GM12872 (cell line): ENCODE measurements around the gene STT3B.

Experiments
- TF ChIP-seq, protein P1 (sequence below): IDR thresholded peaks from 3 replicates; pipeline ENCODE4 v1.5.1; 2011; ENCODE audit warnings: low read depth, mild to moderate bottlenecking, low read length, moderate library complexity; ENCODE audit not compliant: insufficient read depth

The STT3B gene

DNA sequence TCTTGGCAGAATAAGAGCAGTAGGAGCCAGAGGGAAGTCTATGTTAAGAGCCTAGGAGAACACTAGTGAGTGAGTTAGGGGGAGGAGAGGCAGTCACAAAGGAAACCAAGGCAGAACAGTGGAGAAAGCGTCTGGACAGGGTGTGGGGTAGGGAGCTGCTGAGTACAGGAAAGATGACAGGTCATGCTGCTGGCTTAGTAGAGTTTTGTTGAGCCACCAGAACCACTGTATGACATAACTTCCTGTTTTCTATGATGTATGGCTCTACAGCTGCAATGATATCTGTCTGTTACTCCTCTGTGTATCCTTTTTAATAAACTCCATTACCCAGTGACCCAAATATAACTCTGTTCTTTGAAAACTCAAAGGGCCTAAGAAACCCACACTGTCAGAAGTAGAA lies 10.6 kb upstream of the STT3B start:
- TF ChIP-seq, protein P1, sequence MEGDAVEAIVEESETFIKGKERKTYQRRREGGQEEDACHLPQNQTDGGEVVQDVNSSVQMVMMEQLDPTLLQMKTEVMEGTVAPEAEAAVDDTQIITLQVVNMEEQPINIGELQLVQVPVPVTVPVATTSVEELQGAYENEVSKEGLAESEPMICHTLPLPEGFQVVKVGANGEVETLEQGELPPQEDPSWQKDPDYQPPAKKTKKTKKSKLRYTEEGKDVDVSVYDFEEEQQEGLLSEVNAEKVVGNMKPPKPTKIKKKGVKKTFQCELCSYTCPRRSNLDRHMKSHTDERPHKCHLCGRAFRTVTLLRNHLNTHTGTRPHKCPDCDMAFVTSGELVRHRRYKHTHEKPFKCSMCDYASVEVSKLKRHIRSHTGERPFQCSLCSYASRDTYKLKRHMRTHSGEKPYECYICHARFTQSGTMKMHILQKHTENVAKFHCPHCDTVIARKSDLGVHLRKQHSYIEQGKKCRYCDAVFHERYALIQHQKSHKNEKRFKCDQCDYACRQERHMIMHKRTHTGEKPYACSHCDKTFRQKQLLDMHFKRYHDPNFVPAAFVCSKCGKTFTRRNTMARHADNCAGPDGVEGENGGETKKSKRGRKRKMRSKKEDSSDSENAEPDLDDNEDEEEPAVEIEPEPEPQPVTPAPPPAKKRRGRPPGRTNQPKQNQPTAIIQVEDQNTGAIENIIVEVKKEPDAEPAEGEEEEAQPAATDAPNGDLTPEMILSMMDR, result no peak

DNA sequence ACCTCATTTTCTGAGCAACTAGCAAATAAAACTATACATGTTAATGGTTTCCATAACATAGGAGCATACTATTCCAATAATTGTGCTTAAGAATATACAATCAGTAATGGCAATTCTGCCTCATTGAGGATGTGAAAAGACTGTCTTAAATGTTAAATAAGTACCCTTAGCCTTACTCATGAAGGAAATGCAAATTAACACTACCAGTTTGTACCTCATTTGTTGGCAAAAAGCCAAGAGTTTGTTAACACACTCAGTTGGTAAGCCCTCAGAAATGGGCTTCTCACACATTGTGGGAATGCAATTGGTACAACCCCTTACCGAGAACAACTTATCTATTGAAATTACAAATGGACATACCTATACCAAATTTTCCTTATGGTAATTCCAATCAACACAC lies 9.2 kb upstream of the STT3B start:
- TF ChIP-seq, protein P1, result no peak

DNA sequence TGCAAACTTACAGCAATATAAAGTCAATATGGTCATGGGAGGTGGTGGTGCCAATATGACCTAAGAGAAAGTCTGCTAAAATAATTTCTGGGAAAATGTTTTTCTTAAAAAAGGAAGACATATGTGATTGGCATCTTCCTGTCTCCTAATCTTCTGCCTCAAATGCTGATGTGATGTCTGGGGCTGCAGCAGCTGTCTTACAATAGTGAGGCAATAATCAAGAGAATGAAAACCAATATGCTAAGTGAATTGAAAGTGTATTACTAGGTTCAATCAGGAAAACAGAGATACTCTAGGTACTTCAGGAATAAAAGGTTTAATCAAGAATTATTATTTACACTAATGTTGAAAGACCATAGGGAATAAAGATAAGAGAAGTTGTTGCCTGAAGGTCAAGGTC lies 7.2 kb upstream of the STT3B start:
- TF ChIP-seq, protein P1, result no peak

DNA sequence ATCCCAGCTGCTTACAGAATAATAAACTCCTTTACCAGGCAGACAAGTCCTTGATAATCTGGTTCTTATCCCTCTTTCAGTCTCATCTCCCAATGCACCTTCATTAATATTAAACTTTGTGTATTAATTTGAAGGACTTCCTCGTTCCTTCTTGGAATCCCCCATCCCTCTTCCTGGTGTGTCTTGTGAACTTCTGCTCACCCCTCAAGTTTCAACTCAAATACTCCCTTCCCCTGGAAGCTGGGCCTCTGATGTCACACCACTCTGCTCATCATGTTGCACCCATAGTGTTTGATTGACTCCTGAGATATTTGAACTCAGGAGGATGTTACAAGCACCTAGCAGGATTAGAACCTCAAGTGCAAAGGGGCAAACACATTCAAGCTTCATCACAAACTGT lies 3.3 kb upstream of the STT3B start:
- TF ChIP-seq, protein P1, result no peak

DNA sequence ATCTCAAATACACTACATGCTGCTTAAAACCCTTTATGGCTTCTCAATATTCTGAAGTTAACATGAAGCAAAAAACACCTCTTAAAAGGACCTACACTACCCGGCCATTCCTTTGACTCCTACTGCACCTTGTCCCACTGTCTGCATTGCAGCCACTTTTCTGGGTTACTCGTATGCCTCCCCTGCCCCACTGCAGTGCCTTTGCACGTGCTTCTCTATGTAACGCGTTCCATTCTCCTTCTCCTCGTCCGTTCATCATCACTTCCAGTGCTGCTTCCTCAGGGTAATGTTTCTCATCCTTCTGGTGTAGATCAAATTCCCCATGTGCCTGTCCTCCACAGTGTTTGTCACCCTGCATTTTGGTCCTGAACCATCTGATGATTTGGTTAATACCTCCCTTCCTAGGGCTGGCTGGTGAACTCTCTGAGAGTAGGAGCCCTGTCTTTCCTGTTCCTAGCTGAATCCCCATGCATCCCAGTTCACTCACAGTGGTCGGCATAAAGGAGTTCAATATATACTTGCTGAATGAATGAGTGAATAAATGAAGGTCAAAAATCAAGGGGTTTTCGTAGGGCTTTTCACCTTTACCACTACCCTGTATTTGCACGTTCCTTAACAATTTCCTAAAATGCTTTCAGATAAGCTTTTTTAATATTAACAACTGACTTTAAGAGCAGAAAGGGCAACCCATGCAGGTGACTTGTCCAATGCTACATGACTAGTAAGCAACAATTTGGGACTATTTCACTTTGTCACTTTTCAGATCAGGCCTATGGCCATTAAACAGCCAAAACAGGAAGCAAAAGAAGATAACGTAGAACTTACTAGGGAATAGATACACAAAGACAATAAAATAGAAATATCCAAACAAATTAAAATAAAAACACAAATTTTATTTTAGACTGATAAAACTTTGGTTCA lies 2.4 kb upstream of the STT3B start:
- TF ChIP-seq, protein P1, result no peak

DNA sequence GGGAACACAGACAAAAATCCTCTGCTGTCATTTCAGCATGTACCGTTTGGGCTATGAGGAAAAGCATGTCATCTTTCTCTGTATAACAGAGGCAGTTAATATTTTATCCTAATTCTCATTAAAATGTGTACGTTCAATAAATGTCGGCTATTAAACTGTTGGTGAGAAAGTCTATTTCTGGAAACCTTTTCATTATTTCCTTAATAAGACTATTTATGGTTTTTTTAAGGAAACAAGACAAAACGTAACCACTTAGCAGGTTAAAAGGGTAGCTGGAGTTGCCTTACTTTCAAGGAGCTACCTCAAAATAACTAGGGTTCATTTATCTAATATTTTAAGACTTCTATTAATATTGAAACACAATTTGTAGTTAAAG lies 1.8 kb upstream of the STT3B start:
- TF ChIP-seq, protein P1, result no peak

DNA sequence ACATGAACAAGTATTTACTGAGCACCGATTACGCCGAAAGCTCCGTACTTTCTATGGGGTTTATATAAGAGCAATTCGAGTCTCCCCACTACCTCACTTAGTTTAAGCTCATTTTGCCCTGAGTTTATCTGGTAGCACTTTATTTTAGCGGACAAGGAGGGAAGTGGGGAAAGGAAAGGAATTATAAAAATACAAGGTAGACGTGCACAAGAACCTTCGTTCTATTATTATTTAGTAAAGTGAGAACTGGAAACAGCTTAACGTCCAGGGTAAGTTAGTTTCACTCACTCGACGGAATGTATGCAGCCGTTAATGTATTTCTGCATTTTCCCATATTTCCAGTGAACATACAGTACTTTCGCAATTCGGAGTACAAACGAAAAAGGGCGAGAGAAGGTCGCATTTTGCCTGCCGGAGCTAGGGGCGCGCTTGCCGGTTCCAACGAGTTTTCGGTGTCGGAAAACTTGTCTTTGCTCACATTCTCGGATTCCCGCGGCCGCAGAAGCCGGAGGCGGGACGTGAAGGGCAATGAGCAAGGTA lies 1.2 kb upstream of the STT3B start:
- TF ChIP-seq, protein P1, result peak; percentile 30; the same call in 1 of the 3 replicates
